ENCODE data around the gene MED9.

GRCh38 chr17:17460038-17460437 lies 16.8 kb upstream of the MED9 start:
- TF ChIP-seq, protein P1, sequence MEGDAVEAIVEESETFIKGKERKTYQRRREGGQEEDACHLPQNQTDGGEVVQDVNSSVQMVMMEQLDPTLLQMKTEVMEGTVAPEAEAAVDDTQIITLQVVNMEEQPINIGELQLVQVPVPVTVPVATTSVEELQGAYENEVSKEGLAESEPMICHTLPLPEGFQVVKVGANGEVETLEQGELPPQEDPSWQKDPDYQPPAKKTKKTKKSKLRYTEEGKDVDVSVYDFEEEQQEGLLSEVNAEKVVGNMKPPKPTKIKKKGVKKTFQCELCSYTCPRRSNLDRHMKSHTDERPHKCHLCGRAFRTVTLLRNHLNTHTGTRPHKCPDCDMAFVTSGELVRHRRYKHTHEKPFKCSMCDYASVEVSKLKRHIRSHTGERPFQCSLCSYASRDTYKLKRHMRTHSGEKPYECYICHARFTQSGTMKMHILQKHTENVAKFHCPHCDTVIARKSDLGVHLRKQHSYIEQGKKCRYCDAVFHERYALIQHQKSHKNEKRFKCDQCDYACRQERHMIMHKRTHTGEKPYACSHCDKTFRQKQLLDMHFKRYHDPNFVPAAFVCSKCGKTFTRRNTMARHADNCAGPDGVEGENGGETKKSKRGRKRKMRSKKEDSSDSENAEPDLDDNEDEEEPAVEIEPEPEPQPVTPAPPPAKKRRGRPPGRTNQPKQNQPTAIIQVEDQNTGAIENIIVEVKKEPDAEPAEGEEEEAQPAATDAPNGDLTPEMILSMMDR (IDR thresholded peaks at IDR 0.05): no peak
- no peak for TF ChIP-seq ZFX (IDR thresholded peaks at IDR 0.05; ENCODE audit: borderline replicate concordance)
